Coronary artery (tissue), 2 donors: ENCODE measurements around the gene RPRML.
A peak's percentile ranks its signal among the peaks of the same experiment; 100 is the strongest.

ENCODE experiments used
- DNase-seq: peaks from one replicate; pipeline ENCODE4 v3.0.0-alpha.2; 2017; ENCODE audit warnings: low spot score
- H3K27ac ChIP-seq, 2 donors: fragments of 200-600 bp; sonication (generic); one replicate each; pipeline ENCODE4 v1.5.1; 2016 to 2019
- H3K4me3 ChIP-seq: fragments of 200-600 bp; sonication (generic); 2 replicates; pipeline ENCODE4 v1.5.1; 2016; ENCODE audit warnings: mild to moderate bottlenecking, moderate library complexity
- TF ChIP-seq, protein P1 (sequence below): fragments of 200-600 bp; sonication (generic); IDR thresholded peaks from one replicate; pipeline ENCODE4 v1.5.1; 2019; ENCODE audit warnings: antibody characterized with exemption

The RPRML gene

DNA sequence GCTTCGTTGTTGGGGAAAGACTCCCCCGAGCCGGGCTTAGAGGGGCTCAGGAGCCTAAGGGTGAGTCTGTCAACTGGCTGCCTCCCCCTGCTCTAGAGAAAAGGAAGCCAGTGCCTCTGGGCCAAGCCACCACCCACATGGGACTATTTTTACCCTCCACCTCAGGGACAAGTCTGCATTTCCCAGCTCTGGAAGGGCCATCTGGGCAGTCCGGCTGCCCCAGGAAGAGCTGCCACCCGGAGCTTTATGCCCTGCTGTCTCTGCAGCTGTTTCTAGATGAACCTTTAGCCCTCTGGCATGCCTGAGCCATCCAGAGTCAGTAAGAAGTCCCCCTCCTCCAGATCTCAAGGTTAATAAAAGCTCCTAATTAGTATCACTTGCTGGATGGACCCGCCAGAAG, 5.3 kb upstream of the RPRML start:
- no peak for DNase-seq
- TF ChIP-seq, protein P1, sequence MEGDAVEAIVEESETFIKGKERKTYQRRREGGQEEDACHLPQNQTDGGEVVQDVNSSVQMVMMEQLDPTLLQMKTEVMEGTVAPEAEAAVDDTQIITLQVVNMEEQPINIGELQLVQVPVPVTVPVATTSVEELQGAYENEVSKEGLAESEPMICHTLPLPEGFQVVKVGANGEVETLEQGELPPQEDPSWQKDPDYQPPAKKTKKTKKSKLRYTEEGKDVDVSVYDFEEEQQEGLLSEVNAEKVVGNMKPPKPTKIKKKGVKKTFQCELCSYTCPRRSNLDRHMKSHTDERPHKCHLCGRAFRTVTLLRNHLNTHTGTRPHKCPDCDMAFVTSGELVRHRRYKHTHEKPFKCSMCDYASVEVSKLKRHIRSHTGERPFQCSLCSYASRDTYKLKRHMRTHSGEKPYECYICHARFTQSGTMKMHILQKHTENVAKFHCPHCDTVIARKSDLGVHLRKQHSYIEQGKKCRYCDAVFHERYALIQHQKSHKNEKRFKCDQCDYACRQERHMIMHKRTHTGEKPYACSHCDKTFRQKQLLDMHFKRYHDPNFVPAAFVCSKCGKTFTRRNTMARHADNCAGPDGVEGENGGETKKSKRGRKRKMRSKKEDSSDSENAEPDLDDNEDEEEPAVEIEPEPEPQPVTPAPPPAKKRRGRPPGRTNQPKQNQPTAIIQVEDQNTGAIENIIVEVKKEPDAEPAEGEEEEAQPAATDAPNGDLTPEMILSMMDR: no peak
- H3K27ac ChIP-seq: peak overlapping the region in 1 of 2 donors; percentile 26
- no peak overlapping the region for H3K4me3 ChIP-seq

GRCh38 chr17:46983782-46984181, 4.7 kb upstream of the RPRML start:
- Histone ChIP-seq H3K4me3 (no peak overlapping the region), H3K27ac (no peak overlapping the region)
- no peak for DNase-seq
- TF ChIP-seq, protein P1: no peak

DNA sequence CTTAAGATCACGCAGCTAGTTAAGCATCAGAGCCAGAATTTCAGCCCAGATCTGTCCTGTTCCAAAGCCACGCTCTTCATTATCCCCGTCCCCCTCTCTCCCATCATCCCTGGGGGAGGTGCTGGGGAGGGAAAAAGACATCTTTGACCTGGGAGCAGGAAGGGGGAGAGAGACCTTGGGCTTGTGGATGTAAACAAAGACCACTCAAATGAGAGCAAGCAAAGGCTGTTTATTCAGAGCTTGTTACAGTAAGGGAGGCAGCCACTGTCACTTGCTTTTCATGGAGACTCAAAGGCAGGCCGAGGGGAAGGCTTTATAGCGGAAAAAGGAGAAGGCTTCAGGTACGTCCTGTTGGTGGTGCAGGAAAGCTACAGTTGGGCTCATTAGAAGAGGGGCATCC, 3.5 kb upstream of the RPRML start:
- H3K4me3 ChIP-seq: no peak overlapping the region
- TF ChIP-seq, protein P1: no peak
- no peak for DNase-seq
- no peak overlapping the region for H3K27ac ChIP-seq

- H3K27ac ChIP-seq: no peak overlapping the region
- TF ChIP-seq, protein P1: no peak
- DNase-seq: no peak
- peak overlapping the region; percentile 83 for H3K4me3 ChIP-seq
Observed at GRCh38 chr17:46978489-46979146, 435 bp downstream of the RPRML start.

DNA sequence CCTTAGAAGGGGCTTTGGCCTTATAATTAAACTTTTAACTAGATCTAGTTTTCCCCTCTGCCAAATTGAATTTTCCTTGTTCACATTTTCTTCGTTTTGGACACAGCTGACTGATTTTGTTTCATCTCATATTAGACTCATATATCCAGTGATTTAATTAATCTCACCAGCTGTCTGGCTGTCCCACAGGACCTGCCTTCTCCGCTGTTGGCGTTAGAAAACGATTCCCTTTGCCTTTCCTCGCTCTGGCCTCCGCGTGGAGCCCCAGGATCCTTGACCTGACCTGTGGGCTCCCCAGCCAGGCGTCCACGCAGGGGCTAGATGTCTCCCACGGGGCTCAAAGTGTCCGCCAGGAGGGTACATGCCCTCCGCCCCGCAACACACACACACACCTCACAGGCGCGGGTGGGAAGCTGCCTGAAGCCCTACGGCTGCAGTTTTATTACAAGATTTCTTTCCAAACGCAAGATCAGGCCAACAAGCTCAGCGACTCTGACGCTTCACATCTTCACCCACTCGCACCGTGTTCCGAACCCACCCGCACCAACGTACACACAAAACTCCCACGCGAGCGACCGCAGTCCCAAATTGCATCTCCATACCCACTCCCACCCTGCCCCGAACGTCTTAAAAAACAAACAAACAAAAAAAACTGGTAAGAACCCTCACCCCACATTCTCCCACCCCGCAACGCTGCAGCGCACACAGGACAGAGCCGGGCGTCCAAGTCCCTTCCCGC, 1.1 kb downstream of the RPRML start:
- H3K4me3 ChIP-seq: peak overlapping the region; percentile 83
- TF ChIP-seq, protein P1: no peak
- no peak for DNase-seq
- H3K27ac ChIP-seq: no peak overlapping the region

GRCh38 chr17:46977348-46977747, 1.7 kb downstream of the RPRML start:
- Histone ChIP-seq H3K4me3 (no peak overlapping the region), H3K27ac (no peak overlapping the region)
- no peak for DNase-seq
- TF ChIP-seq, protein P1: no peak
